GM23338 (cell line): Measurements from ENCODE around the gene TSTD2.

Experiments
- CTCF ChIP-seq, 2 experiments: fragments of 200-600 bp in 1 of 2; sonication (generic) in 1 of 2; conservative IDR thresholded peaks; 2 replicates each; pipeline versions ENCODE4 v1.5.1 to v1.6.1; 2016 to 2017; ENCODE audit warnings: antibody characterized with exemption in 2 of 2, low read depth in 2 of 2, mild to moderate bottlenecking in 2 of 2, moderate library complexity in 1 of 2
- JUNB ChIP-seq: IDR thresholded peaks from one replicate; pipeline ENCODE4 v1.6.1; 2016; ENCODE audit warnings: antibody characterized with exemption; ENCODE audit not compliant: unreplicated experiment

- no peak for TF ChIP-seq CTCF (conservative IDR thresholded peaks at IDR 0.05; ENCODE audit: low read depth in 2 of 2)
- no peak for TF ChIP-seq JUNB
Observed at GRCh38 chr9:97556721-97557605, 76.2 kb downstream of the TSTD2 start.
